Esophagus muscularis mucosa (tissue), 4 donors: ENCODE data around the gene RAB11FIP3. TPM values are rescaled to one million over a fixed set of nuclear protein-coding genes. Genes with fewer than 3 reads are reported as not detected.
A peak's percentile ranks its signal among the peaks of the same experiment; 100 is the strongest.
"Not testable (repeated sequence)": the region's sequence is repeated elsewhere in the genome, so short reads cannot be mapped to it uniquely, and the experiment has no call there.

Experiments
- DNase-seq: peaks from one replicate; pipeline ENCODE4 v3.0.0-alpha.2; 2017; ENCODE audit errors: extremely low spot score
- H3K27ac ChIP-seq, 4 donors: fragments of 200-600 bp; sonication (generic); replicated peaks in 1 of 4; 1 replicate in 3 of 4; 2 replicates in 1 of 4; pipeline ENCODE4 v1.5.1; 2016 to 2019; ENCODE audit warnings: mild to moderate bottlenecking in 1 of 4
- H3K27me3 ChIP-seq, 4 donors: fragments of 200-600 bp; sonication (generic); one replicate each; pipeline versions ENCODE4 v1.5.1 to v1.6.0; 2016 to 2019
- H3K36me3 ChIP-seq, 4 donors: fragments of 200-600 bp; sonication (generic); one replicate each; pipeline ENCODE4 v1.5.1; 2016 to 2019
- H3K4me1 ChIP-seq, 4 donors: fragments of 200-600 bp; sonication (generic); one replicate each; pipeline ENCODE4 v1.5.1; 2016 to 2019
- H3K4me3 ChIP-seq, 4 donors: fragments of 200-600 bp; sonication (generic); 1 replicate in 2 of 4; 2 replicates in 2 of 4; pipeline ENCODE4 v1.5.1; 2016 to 2019; ENCODE audit warnings: mild to moderate bottlenecking in 4 of 4, moderate library complexity in 1 of 4
- H3K9me3 ChIP-seq, 4 donors: fragments of 200-600 bp; sonication (generic); 1 replicate in 3 of 4; 2 replicates in 1 of 4; pipeline ENCODE4 v1.5.1; 2016 to 2019
- CTCF ChIP-seq, 3 experiments: fragments of 200-600 bp in 2 of 3; fragments of 450-650 bp in 1 of 3; sonication (generic) in 2 of 3; IDR thresholded peaks; one replicate each; pipeline ENCODE4 v1.5.1; 2017 to 2019; ENCODE audit warnings: antibody characterized with exemption in 3 of 3, mild to moderate bottlenecking in 2 of 3, moderate library complexity in 1 of 3
- EP300 ChIP-seq: sonication (generic); formaldehyde crosslinking; IDR thresholded peaks from one replicate; pipeline ENCODE4 v1.6.1; 2017; ENCODE audit warnings: antibody characterized with exemption
- POLR2A ChIP-seq: fragments of 450-650 bp; IDR thresholded peaks from one replicate; pipeline ENCODE4 v1.6.1; 2017; ENCODE audit warnings: antibody characterized with exemption, moderate library complexity, mild to moderate bottlenecking, low read depth
- POLR2AphosphoS5 ChIP-seq, 2 donors: sonication (generic); formaldehyde crosslinking; IDR thresholded peaks; one replicate each; pipeline ENCODE4 v1.6.1; 2017; ENCODE audit warnings: antibody characterized with exemption in 2 of 2
- WGBS: methylation state at CpG from one replicate; pipeline ENCODE4 v1.1.5; 2018; 5-methylcytosine and 5-hydroxymethylcytosine counted together
- intact Hi-C: fragments of 100-400 bp; cut with DNase I; formaldehyde crosslinking; loops from one replicate; pipeline ENCODE4 v1.15.1; 2023
- total RNA-seq, 4 donors: library from RNA; depleted of rRNA; stranded (reverse); fragments of >200 nt; gene quantifications; one replicate each; pipeline versions ENCODE4 v1.1.0 to v1.2.1, GENCODE V29; 2016

Gene RAB11FIP3
- total RNA-seq, 4 donors from 2014 or later, result 50.3 to 77.9 (median 58.8) TPM

DNA sequence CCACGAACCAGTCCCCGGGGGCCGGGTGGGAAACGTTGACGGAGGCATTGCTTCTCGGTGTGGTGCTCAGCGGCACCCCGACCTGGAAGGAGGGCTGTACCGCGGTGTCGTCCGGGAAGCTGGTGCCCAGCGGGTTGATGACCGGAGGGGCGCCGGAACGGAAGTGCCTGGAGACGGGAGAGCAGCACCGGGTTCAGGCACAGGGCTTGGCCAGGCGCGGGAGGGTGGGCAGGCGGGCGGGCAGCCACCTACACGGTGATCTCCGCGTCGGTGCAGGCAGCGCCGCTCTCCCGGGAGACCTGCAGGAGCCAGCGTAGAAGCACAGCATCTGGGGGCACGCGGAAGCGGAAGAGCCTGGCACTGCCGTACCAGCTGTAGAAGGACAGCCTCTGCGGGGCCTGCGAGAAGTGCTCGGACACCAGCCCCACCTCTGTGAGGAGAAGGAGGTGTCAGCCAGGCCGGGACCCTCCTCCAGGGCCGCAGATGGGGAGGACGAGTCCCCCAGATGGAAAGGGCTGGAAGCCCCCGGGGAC is 48.0 kb upstream of the RAB11FIP3 start:
- H3K36me3 ChIP-seq, result peaks cover 28 to 54% (median 49%) of the 10 kb centered on the region in 4 donors
- peaks cover 12 to 34% (median 24%) of the 10 kb centered on the region in 4 donors for H3K4me1 ChIP-seq
- H3K27me3 ChIP-seq, result no peaks in the 10 kb centered on the region
- intact Hi-C loops, result no loop called here
- no peak overlapping the region for H3K27ac ChIP-seq
- no peaks in the 10 kb centered on the region for H3K9me3 ChIP-seq
- TF ChIP-seq POLR2A (no peak), EP300 (no peak), POLR2AphosphoS5 (IDR thresholded peaks at IDR 0.05) (no peak), CTCF (IDR thresholded peaks at IDR 0.05) (no peak)
- H3K4me3 ChIP-seq, result no peak overlapping the region
- 87% methylated on average over 31 of the region's 42 CpGs for WGBS
- no peak for DNase-seq

- H3K27me3 ChIP-seq, H3K9me3 ChIP-seq: not testable (repeated sequence)
- 95% methylated on average over 29 of the region's 36 CpGs for WGBS
Observed at GRCh38 chr16:378113-378820, 47.2 kb upstream of the RAB11FIP3 start.

DNA sequence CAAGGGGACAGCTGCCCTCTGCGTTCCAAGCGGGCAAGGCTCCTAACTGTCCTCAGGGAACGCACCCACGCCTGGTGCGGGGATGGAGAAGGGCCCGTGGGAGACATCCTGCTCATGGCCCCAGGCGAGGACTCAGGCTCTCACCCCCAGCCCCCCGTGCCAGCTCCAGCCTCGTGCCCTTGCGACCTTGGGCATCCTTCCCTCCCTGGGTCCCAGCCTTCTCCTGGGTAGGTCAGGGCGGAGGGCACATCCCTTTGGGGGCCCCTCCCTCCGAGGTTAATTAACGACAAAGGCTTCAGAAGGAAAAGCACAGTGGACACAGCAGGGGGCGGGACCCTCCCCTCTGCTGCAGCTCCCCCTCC is 46.6 kb upstream of the RAB11FIP3 start:
- Histone ChIP-seq H3K4me3 (no peak overlapping the region), H3K36me3 (peaks cover 27 to 40% (median 37%) of the 10 kb centered on the region in 4 donors), H3K27me3 (no peaks in the 10 kb centered on the region), H3K27ac (no peak overlapping the region), H3K9me3 (no peaks in the 10 kb centered on the region), H3K4me1 (peaks cover 25 to 47% (median 37%) of the 10 kb centered on the region in 4 donors)
- WGBS, result 100% methylated on average over 1 of the region's 14 CpGs
- DNase-seq, result no peak
- intact Hi-C loops, result no loop called here
- no peak for TF ChIP-seq POLR2AphosphoS5 (IDR thresholded peaks at IDR 0.05)

More at GRCh38 chr16:378113-378820, 47.2 kb upstream of the RAB11FIP3 start:
- H3K27ac ChIP-seq, H3K4me3 ChIP-seq, DNase-seq, intact Hi-C loops: not testable (repeated sequence)
- Histone ChIP-seq H3K36me3 (peaks cover 28 to 46% (median 41%) of the 10 kb centered on the region in 4 donors), H3K4me1 (peaks cover 19 to 42% (median 32%) of the 10 kb centered on the region in 4 donors)

GRCh38 chr16:379183-379960 is 46.1 kb upstream of the RAB11FIP3 start:
- peaks cover 22 to 35% (median 31%) of the 10 kb centered on the region in 4 donors for H3K36me3 ChIP-seq
- no peaks in the 10 kb centered on the region for H3K27me3 ChIP-seq
- intact Hi-C loops, result no loop called here
- 88% methylated on average over 6 of the region's 16 CpGs for WGBS
- H3K4me1 ChIP-seq, result peaks cover 27 to 51% (median 42%) of the 10 kb centered on the region in 4 donors
- no peaks in the 10 kb centered on the region for H3K9me3 ChIP-seq
- no peak overlapping the region for H3K4me3 ChIP-seq
- no peak for DNase-seq
- H3K27ac ChIP-seq, result no peak overlapping the region
- TF ChIP-seq EP300 (no peak), POLR2AphosphoS5 (IDR thresholded peaks at IDR 0.05) (no peak)

GRCh38 chr16:379961-380761 is 45.3 kb upstream of the RAB11FIP3 start:
- intact Hi-C loops, result no loop called here
- peak overlapping the region in 1 of 4 donors; percentile 80 for H3K27ac ChIP-seq

More at GRCh38 chr16:379961-380761, 45.3 kb upstream of the RAB11FIP3 start:
- peaks cover 14 to 27% (median 23%) of the 10 kb centered on the region in 4 donors for H3K36me3 ChIP-seq
- no peaks in the 10 kb centered on the region for H3K9me3 ChIP-seq
- peaks cover 27 to 51% (median 44%) of the 10 kb centered on the region in 4 donors for H3K4me1 ChIP-seq
- WGBS, result 79% methylated on average over 23 of the region's 27 CpGs
- no peaks in the 10 kb centered on the region for H3K27me3 ChIP-seq
- H3K4me3 ChIP-seq, result peak overlapping the region; percentile 68 to 98 (median 94)
- no peak for DNase-seq
- TF ChIP-seq POLR2A (no peak), POLR2AphosphoS5 (IDR thresholded peaks at IDR 0.05) (no peak), CTCF (IDR thresholded peaks at IDR 0.05) (no peak), EP300 (no peak)
